Choroid plexus epithelial cell (primary cell): ENCODE measurements around the gene RAD18.

ENCODE experiments used
- DNase-seq: peaks from one replicate; pipeline ENCODE4 v3.0.0-alpha.2; 2010; ENCODE audit warnings: low read depth
- H3K4me3 ChIP-seq: 2 replicates; pipeline ENCODE4 v1.5.1; 2011; ENCODE audit warnings: low read depth, mild to moderate bottlenecking, control low read depth, low read length, moderate library complexity
- CTCF ChIP-seq: conservative IDR thresholded peaks from 2 replicates; pipeline ENCODE4 v1.5.1; 2011; ENCODE audit warnings: low read depth, mild to moderate bottlenecking, control low read depth, inconsistent platforms, low read length, moderate library complexity

RAD18 gene

GRCh38 chr3:8992199-8992598 is 28.9 kb upstream of the RAD18 start:
- DNase-seq: no peak
- no peak for TF ChIP-seq CTCF
- no peak overlapping the region for H3K4me3 ChIP-seq

- peak; percentile 46 for TF ChIP-seq CTCF
Measured at GRCh38 chr3:8990266-8991215, 27.3 kb upstream of the RAD18 start.

GRCh38 chr3:8988791-8989558 is 25.7 kb upstream of the RAD18 start:
- no peak overlapping the region for H3K4me3 ChIP-seq
- DNase-seq: no peak
- no peak for TF ChIP-seq CTCF

More at GRCh38 chr3:8990266-8991215, 27.3 kb upstream of the RAD18 start:
- H3K4me3 ChIP-seq: no peak overlapping the region
- DNase-seq: peak; percentile 94

- no peak for DNase-seq
- H3K4me3 ChIP-seq: no peak overlapping the region
- TF ChIP-seq CTCF: no peak
Measured at GRCh38 chr3:8988384-8988655, 25.0 kb upstream of the RAD18 start.

- H3K4me3 ChIP-seq: no peak overlapping the region
- peak; percentile 88 for TF ChIP-seq CTCF
- DNase-seq: peak; percentile 78
Measured at GRCh38 chr3:8987645-8988383, 24.5 kb upstream of the RAD18 start.

- no peak for TF ChIP-seq CTCF
- no peak for DNase-seq
- H3K4me3 ChIP-seq: no peak overlapping the region
Measured at GRCh38 chr3:8987226-8987625, 24.0 kb upstream of the RAD18 start.
